GM18519 (cell line): ENCODE measurements around the gene RARS2.
"Not testable (repeated sequence)": the region's sequence is repeated elsewhere in the genome, so short reads cannot be mapped to it uniquely, and the experiment has no call there.

ENCODE experiments used
- ATAC-seq: cut with Tn5 transposase; IDR thresholded peaks from one replicate; pipeline ENCODE4 v1.9.1; 2021; ENCODE audit warnings: mild to moderate bottlenecking, moderate library complexity; ENCODE audit not compliant: unreplicated experiment, low FRiP score

RARS2 gene

GRCh38 chr6:87589693-87590416 is at the start of gene RARS2, which contains the start of gene ORC3:
Gene RARS2 (minus strand): TSS chr6:87589987. CDS start chr6:87589957, 30 bp downstream.
Gene ORC3 (plus strand): TSS chr6:87590135. CDS start chr6:87590169, 34 bp downstream.
- peak; percentile 99 for ATAC-seq

GRCh38 chr6:87639373-87639772 is 49.6 kb upstream of the RARS2 start:
- ATAC-seq = no peak

DNA sequence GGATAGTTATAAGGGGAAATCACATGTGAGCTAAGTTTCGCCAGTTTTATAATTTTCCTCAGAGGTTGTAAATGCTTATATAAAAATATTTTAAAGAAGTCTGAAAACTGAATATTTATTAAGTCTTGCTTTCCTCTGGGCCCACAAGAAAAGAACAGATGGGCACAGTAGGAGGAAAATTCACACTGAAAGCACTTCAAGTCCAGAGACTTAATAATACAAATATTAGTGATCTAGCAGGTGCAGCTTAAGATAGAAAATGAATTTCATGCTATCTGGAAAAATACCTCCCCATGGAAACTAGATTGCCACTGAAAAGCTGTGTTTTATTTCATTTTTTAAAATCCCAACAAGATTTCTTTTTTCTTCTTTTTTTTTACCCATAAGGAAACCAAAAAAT is 47.3 kb upstream of the RARS2 start:
- no peak for ATAC-seq

- no peak for ATAC-seq
Measured at GRCh38 chr6:87636315-87636714, 46.5 kb upstream of the RARS2 start.

DNA sequence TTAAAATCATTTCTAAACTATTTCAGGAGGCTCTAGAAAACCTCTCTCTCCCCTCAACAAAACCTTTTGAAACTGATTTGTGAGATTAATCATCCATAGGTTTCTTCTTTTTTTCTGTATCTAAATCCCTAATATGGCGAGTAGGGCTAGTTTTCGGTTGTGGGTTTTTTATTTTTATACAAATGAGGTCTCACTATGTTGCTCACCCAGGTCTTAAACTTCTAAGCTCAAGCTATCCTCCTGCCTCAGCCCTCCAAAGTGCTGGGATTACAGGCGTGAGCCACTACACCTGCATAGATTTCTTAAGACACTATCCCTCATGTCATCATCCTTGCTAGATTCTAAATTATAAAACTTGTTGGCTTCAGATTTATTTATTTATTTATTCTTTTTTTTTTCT is 44.1 kb upstream of the RARS2 start:
- no peak for ATAC-seq

- ATAC-seq = no peak
Measured at GRCh38 chr6:87630746-87631145, 41.0 kb upstream of the RARS2 start.

GRCh38 chr6:87628881-87629280 is 39.1 kb upstream of the RARS2 start:
- ATAC-seq = no peak

- ATAC-seq = no peak
Measured at GRCh38 chr6:87628424-87628823, 38.6 kb upstream of the RARS2 start.

DNA sequence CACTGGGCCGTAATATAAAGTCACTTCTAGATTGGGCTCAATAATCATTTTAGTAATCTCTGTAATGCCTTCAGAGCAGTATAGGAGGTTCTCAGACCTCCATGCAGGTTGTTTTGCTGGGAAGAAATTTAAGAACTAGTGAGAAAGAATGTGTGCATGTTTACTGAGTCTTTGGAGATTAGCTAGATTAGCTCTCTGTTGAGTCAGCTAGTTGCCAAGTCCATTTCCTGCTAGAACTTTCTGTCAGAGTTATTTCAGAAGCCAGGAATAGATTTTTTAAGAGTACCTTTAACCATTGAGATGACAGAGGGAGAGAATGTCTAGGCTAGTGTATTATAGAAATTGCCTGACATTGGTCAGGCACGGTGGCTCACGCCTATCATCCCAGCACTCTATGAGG is 33.5 kb upstream of the RARS2 start:
- no peak for ATAC-seq

GRCh38 chr6:87618531-87618930 is 28.7 kb upstream of the RARS2 start:
- ATAC-seq = no peak

DNA sequence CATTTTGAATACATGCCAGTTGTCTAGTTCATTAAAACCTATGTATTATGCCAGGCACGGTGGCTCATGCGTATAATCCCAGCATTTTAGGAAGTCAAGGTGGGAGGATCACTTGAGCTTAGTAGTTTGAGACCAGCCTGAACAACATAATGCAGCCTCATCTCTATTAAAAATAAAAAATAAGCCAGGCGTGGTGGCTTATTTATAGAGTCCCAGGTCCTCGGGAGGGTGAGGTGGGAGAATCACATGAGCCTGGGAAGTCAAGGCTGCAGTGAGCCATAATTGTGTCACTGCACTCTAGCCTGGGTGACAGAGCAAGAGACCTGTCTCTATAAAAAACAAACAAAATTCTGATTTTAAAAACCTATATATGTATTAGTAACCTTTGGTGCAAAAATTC is 27.6 kb upstream of the RARS2 start:
- ATAC-seq = no peak

DNA sequence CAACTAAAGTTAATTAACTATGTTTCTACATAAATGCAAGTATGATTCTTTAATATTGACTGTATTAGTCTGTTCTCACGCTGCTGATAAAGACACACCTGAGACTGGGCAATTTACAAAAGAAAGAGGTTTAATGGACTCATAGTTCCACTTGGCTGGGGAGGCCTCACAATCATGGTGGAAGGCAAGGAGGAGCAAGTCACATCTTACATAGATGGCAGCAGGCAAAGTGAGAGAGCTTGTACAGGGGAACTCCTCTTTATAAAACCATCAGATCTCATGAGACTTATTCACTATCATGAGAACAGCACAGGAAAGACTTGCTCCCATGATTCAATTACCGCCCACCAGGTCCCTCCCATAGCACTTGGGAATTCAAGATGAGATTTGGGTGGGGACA is 23.2 kb upstream of the RARS2 start:
- not testable (repeated sequence) for ATAC-seq

DNA sequence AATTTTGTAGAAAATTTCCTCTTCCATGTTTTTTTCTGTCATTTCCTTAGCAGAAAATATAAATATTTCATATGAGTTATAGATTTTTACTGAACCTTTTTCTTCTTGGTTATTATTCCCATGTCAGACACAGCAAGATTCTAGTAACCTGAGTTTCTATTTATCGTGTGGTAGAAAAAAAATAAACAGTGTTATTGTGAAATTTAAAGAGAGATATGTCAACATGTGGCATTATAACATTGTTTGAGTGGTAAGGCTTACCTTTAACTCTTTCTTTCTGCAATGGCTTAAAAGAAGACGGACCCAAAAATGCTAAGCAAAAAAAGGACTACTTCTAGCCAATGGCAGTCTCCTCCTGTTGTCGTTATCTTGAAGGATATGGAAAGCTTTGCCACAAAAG is 19.0 kb upstream of the RARS2 start:
- no peak for ATAC-seq

- ATAC-seq = no peak
Measured at GRCh38 chr6:87606199-87606598, 16.4 kb upstream of the RARS2 start.

DNA sequence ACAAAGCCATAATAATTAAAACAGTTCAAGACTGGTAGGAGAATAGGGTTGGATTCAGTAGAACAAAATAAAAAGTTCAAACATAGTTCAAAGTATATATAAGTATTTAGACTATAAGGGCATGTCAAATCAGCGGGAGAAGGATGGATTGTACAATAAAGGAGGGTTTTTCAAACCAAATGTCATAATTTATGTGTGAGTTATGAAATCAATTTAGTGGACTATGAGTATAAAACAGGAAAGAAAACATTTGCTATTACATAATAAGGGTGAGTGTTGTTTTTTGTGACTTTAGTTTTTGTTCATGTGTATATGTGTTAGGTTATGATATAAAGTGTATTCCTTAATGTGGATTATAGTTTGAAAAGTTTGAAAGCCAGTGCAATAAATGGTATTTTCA is 10.8 kb upstream of the RARS2 start:
- ATAC-seq = no peak

DNA sequence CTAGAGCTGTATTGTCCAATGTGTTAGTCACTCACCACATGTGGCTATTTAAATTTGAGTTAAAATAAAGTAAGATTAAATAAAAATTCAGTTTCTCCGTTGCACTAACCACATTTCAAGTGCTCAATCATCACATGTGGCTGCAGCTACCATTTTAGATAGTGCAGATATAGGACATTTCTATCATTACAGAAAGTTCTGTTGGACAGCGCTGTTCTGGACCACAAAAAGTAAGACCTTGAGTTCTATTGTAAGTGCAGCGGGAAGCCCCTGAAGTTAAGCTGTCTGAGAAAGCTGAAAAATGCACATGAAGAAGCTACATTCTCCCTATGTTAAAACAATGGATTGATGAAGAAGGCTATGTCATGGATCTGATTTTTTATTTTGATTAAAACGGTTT is 1.2 kb upstream of the RARS2 start:
- ATAC-seq = no peak

DNA sequence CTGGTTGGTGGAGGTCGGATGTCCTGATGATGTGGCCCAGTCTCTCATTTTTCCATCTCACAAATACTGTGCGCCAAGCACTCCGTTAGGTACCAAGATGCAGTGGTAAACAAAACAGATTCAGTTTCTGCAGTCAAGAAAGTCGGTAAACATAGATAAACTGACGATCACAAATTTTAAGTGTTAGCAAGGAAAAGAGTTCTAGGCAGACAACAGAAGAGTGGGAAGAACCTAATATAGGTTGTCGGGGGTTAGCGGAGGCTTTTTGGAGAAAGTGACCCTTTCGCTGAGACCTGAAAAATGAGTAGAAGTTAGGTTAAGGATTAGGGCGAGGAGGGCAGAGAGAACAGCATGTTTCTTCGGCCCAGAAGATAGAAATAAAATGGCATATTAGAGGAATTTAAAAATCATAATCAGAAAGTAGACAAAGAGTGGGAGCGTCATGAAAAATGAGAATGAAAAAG is 662 bp upstream of the RARS2 start:
- no peak for ATAC-seq

- ATAC-seq = no peak
Measured at GRCh38 chr6:87588756-87589407, 905 bp downstream of the RARS2 start.

GRCh38 chr6:87586371-87587077 is 3.3 kb downstream of the RARS2 start:
- ATAC-seq = no peak

DNA sequence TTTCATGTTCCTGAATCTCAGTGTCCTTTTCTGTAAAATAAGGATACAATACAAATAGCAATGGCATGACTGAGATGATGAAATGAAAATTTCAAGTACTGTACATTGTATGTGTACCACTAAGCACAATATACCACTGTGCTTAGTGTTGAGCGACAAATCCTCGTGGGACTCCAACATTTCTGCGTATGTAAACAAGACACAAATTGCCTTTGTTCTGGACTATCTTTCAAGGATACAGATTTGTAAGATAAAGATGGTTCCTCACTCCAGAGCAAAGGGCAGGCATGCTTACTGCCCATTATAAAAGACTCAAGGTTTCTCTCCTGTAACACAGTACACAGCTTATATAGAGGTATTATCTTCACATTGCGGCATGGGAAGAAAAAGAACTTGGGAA is 6.0 kb downstream of the RARS2 start:
- no peak for ATAC-seq

DNA sequence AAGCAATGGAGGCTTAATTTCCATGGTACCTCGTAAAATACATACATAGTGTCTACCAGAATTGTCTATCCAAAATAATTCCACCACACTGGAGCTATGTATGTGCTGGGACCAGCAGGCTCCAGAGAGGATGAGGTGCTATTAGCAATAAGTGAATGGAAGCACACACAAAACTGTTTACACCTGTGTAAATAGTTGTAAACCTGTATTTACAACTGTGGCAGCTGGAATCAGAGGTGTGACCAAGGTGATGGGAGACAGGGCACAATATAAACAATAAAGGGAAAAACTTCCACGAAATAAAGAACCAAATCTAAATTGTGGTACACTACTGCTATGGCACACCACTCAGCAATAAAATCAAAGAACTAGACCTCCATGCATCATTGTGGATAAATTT is 14.4 kb downstream of the RARS2 start:
- no peak for ATAC-seq
